GM06990 (cell line): ENCODE data around the gene PLD4.

Experiments
- DNase-seq: peaks from one replicate; pipeline ENCODE4 v3.0.0-alpha.2; 2011; ENCODE audit not compliant: insufficient read length; ENCODE audit errors: extremely low read depth
- H3K27me3 ChIP-seq: replicated peaks from 2 replicates; pipeline ENCODE4 v1.6.0; 2011; ENCODE audit warnings: low read length; ENCODE audit not compliant: control insufficient read depth, insufficient read depth
- H3K36me3 ChIP-seq: 2 replicates; pipeline ENCODE4 v1.5.1; 2011; ENCODE audit warnings: low read length; ENCODE audit not compliant: control insufficient read depth, insufficient read depth
- H3K4me3 ChIP-seq: replicated peaks from 2 replicates; pipeline ENCODE4 v1.5.1; 2011; ENCODE audit warnings: low read depth, mild to moderate bottlenecking, control low read depth, low read length
- CTCF ChIP-seq: IDR thresholded peaks from 2 replicates; pipeline ENCODE4 v1.5.1; 2011; ENCODE audit warnings: low read length, control low read depth, mild to moderate bottlenecking, inconsistent platforms; ENCODE audit not compliant: insufficient read depth, poor library complexity, severe bottlenecking

The PLD4 gene

DNA sequence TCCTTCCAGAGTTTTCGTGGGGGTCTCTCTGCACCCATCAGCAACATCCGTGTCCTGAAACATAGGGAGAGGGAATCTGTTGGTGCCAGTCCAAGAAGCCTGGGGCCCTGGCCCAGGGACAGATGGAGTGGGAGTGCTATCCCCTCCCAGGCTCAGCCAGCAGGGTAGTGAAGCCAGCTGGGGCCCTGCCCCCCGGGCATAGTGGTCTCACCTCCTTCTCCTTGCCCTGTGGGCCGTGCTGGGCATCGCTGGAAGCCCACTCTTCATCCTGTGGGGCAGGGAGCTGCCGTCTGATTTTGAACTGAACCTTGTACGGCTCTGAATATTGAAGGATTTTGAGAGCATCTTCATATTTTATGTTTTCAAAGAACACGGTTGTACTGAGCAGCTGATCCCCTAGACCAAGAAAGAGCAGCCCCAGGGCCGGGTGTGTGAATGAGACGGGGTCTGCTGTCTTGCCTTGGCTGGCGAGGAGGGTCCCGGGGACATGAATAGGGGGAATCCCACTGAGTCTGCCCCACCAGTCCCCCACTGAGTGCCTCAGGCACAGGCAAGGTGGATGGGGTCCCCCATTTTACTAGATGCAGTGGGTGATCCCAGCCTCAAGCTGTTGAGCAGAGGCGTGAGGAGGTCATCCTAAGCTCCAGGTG lies 30.2 kb downstream of the PLD4 start:
- DNase-seq = no peak
- H3K27me3 ChIP-seq = no peaks in the 10 kb centered on the region; the same call in 1 of the 2 replicates
- TF ChIP-seq CTCF = no peak
- no peaks in the 10 kb centered on the region for H3K36me3 ChIP-seq
- no peak overlapping the region for H3K4me3 ChIP-seq

DNA sequence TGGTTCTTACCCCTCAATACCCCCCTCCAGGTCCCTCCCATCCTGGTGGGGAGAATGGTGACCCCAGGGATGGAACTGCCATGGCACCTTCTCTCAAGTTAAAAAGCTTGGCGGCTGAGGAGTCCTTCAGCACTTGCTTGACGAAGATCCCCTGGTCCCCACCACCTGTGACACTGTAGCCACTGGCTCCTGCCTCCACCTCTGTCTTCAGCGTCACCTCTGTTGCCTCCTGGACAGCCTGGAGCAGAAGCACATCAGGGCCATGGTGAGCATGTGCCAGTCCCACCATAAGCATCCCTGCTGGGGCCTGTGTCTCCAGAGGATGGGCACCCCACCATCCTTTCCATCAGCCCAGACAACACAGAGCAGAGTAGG lies 30.7 kb downstream of the PLD4 start:
- no peak for TF ChIP-seq CTCF
- no peak overlapping the region for H3K4me3 ChIP-seq
- no peaks in the 10 kb centered on the region; the same call in 1 of the 2 replicates for H3K27me3 ChIP-seq
- DNase-seq = no peak
- no peaks in the 10 kb centered on the region for H3K36me3 ChIP-seq

DNA sequence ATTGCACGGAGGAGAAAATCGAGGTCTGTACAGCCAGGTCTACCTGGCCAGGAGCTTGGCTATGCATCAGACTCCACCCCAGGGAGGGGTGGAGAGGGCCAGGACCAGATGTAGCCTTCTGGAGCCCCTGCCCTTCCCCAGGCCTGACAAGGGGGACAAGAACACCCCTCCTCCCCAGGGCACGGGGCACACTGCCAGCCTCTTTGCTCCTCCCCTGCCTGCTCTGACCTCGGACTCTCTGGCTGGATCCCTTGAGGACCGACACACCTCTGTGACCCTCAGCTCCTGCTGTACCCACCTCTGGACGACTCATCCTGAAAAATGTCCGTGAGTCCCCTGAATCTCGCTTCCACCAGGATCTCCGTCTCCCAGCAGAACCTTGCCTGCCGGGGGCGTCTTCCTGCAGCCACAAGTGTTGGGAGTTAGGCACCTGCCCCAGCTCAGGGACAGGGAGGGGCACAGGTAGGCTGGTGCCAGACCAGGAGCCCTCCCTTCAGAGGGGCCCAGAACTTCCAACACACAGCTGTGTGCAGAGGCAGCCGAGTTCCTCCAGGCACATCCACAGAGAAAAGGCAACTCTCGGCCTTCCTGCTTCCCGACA lies 31.7 kb downstream of the PLD4 start:
- no peaks in the 10 kb centered on the region; the same call in 1 of the 2 replicates for H3K27me3 ChIP-seq
- H3K36me3 ChIP-seq = no peaks in the 10 kb centered on the region
- TF ChIP-seq CTCF = no peak
- H3K4me3 ChIP-seq = no peak overlapping the region
- no peak for DNase-seq

DNA sequence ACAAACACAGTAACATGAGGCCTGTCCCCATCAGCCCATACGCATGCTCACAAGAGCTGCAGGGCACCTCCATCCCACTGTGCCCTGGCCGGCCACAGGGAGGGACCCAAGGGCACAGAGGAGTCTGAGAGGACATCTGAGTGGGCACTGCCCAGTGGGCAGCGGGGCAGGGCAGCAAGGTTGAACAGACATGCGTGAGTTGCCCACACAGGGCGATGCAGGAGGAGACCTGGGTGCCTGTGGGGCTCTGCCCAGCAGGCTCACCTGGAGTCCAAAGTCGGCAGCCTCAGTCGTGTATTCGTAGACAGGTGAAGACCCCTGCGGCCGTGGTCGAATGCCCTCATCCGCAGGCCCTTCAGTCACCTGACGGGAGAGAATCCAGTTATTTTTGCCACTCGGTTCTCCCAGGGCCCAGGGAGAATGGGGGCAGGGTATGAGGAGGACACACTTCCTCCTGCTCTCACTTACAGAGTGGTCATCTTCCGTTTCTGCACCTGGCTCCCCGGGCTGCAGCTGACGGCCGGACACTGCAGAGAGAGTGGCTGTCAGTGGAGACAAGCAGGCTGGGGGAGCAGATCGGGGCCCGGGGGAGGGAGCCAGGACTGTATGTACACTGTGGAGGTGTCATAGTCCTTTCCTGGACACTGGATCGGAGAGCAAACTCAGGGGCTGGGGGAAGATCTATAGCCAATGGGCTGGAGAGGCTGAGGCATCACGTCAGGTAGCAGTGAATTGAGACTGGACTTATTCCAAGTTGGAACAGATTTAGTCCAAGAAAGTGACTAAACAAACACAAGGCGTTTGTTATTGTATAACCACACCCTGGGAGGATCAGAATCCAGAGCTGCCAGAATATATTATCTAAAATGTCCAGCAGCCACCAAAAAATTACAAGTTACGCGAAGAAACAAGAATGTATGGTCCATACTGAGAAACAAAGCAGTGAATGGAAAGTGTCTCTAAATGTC lies 32.8 kb downstream of the PLD4 start:
- H3K36me3 ChIP-seq = no peaks in the 10 kb centered on the region
- no peak for DNase-seq

GRCh38 chr14:104964546-104964945 lies 39.9 kb downstream of the PLD4 start:
- no peak for TF ChIP-seq CTCF
- no peak for DNase-seq
- Histone ChIP-seq H3K36me3 (no peaks in the 10 kb centered on the region), H3K4me3 (no peak overlapping the region), H3K27me3 (peaks cover 3% of the 10 kb centered on the region)

More for the DNA sequence above, 32.8 kb downstream of the PLD4 start:
- no peak for TF ChIP-seq CTCF
- Histone ChIP-seq H3K4me3 (no peak overlapping the region), H3K27me3 (peaks cover 1% of the 10 kb centered on the region; the same call in 1 of the 2 replicates)
